Muscle layer of duodenum (tissue), 2 donors: ENCODE measurements around the gene CALHM2.

Experiments
- H3K27ac ChIP-seq: one replicate; pipeline ENCODE4 v1.7.0; 2013; ENCODE audit warnings: mild to moderate bottlenecking, low read length
- H3K27me3 ChIP-seq: one replicate; pipeline ENCODE4 v1.7.0; 2013; ENCODE audit warnings: low read depth, mild to moderate bottlenecking, control low read depth, low read length
- H3K36me3 ChIP-seq, 2 donors: one replicate each; pipeline ENCODE4 v1.7.0; 2013; ENCODE audit warnings: low read length in 2 of 2, control low read depth in 1 of 2, mild to moderate bottlenecking in 1 of 2; ENCODE audit not compliant: insufficient read depth in 2 of 2, control insufficient read depth in 1 of 2
- H3K4me1 ChIP-seq, 2 donors: one replicate each; pipeline ENCODE4 v1.7.0; 2013; ENCODE audit warnings: low read length in 2 of 2, mild to moderate bottlenecking in 2 of 2, control low read depth in 1 of 2, moderate library complexity in 1 of 2; ENCODE audit not compliant: insufficient read depth in 2 of 2, control insufficient read depth in 1 of 2
- H3K4me3 ChIP-seq, 2 donors: one replicate each; pipeline ENCODE4 v1.7.0; 2013; ENCODE audit warnings: low read length in 2 of 2, low read depth in 1 of 2, mild to moderate bottlenecking in 1 of 2
- H3K9me3 ChIP-seq, 2 donors: one replicate each; pipeline ENCODE4 v1.7.0; 2013; ENCODE audit warnings: low read length in 2 of 2, control low read depth in 1 of 2, mild to moderate bottlenecking in 1 of 2; ENCODE audit not compliant: control insufficient read depth in 1 of 2
- donor health status: healthy.

Gene CALHM2

DNA sequence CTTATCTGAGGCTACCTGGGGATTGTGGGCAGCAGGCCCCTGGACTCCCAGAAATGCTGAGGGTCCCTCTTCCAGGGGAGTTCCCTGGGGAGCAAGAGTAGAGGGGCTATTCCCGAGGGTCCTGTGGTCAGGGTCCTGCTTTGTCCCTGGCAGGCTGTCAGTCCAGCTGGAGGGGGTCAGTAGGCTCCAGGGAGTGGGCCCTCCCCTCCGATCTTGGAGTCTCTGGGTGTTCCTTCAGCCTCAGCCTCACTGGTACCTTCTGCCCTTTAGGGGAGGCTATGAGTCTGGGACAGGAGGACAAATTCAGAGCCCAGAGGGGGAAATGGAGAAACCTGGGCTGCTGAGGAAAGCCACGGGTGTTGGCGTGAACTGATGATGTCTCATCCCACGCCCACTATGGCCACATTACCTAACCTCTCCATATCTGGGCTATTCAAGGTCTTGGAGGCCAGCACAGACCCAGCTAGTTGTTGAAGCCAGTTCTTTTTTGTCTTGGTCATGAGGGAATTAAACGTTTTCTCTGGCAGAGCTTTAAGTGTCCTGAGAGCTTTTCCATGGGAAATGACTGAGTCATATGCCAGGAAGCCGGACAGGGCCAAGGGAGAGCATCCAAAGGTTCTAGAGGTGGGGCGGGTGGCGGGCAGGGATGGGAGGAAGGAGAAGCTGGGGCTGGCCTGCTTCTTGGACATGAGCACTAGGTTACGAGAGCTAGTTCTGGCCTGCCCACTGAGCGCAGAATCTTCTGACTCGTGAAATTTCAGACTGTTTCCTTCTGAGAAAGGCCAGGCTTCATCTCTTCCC, 6.2 kb downstream of the CALHM2 start:
- Histone ChIP-seq H3K4me3 (peak overlapping the region in 1 of 2 donors; percentile 20), H3K9me3 (no peaks in the 10 kb centered on the region), H3K27ac (peak overlapping the region; percentile 69), H3K27me3 (no peaks in the 10 kb centered on the region), H3K4me1 (peaks cover 12 to 28% of the 10 kb centered on the region in 2 donors), H3K36me3 (peaks cover 34 to 73% of the 10 kb centered on the region in 2 donors)

DNA sequence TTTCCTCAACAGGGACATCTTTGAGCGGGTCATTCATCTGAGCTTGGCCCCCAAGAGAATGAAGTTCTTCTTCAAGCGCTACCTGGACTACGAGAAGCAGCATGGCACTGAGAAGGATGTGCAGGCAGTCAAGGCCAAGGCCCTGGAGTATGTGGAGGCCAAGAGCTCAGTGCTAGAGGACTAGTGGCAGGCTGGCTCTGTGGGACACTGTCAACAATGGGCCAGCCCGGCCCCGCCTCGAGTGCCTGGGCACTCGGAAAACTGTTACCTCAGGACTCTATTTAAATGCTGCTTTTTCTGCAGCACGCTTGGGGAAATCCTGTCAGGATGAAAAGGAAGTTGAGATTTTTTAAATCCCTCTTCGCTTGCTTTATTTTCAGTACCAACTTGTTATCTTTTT, 6.8 kb downstream of the CALHM2 start:
- Histone ChIP-seq H3K36me3 (peaks cover 35 to 79% of the 10 kb centered on the region in 2 donors), H3K4me3 (no peak overlapping the region), H3K27ac (peak overlapping the region; percentile 69), H3K9me3 (no peaks in the 10 kb centered on the region), H3K27me3 (no peaks in the 10 kb centered on the region), H3K4me1 (peaks cover 7 to 26% of the 10 kb centered on the region in 2 donors)

DNA sequence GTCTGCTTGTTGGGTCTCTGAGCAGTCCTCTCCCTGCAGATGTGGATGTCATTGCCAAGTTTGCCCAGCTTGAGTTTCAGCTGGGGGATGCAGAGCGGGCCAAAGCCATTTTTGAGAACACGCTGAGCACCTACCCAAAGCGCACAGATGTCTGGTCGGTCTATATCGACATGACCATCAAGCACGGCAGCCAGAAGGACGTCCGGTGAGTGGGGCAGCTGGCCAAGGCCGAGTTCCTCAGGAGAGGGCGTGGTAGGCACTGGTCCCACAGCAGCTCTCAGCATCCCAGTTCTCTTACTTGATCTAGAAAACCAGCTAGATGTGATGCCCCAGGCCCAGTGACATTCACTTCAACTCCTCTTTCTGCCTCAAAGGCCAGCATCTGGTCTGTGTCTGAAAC, 7.7 kb downstream of the CALHM2 start:
- Histone ChIP-seq H3K9me3 (no peaks in the 10 kb centered on the region), H3K4me1 (peaks cover 0 to 18% of the 10 kb centered on the region in 2 donors), H3K27me3 (no peaks in the 10 kb centered on the region), H3K4me3 (no peak overlapping the region), H3K27ac (no peak overlapping the region), H3K36me3 (peaks cover 44 to 83% of the 10 kb centered on the region in 2 donors)

DNA sequence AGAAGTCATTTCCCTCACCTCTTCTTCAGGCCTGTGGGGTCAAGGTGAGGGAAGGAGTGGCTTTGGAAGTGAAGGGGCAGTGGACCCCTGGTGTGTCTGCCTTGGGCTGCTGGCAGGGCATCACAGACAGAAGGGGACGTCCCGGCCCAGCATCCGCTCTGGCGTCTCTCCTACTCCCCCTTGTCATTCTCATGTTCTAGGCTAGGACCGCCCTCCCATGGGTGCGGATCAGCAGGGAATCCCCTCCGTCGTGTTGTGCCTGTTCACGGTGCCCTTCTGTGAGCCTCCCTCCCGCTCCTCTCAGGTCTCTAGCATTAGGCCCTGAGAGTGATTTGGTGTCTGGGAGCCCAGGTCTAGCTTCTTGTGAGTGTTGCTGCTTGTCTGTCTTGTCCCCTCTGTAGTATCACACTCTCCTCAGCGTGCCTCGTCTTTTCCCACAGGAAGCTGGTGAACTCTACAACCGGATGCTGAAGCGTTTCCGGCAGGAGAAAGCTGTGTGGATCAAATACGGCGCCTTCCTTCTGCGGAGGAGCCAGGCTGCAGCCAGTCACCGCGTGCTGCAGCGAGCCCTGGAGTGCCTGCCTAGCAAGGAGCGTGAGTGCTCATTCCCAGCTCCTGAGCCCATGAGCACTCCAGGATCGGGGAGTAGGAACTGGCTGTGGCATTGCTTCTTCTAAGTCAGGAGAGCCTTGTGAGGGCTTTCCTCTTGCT, 8.5 kb downstream of the CALHM2 start:
- Histone ChIP-seq H3K27ac (no peak overlapping the region), H3K36me3 (peaks cover 47 to 85% of the 10 kb centered on the region in 2 donors), H3K27me3 (no peaks in the 10 kb centered on the region), H3K4me1 (peaks cover 0 to 9% of the 10 kb centered on the region in 2 donors), H3K9me3 (no peaks in the 10 kb centered on the region), H3K4me3 (no peak overlapping the region)

DNA sequence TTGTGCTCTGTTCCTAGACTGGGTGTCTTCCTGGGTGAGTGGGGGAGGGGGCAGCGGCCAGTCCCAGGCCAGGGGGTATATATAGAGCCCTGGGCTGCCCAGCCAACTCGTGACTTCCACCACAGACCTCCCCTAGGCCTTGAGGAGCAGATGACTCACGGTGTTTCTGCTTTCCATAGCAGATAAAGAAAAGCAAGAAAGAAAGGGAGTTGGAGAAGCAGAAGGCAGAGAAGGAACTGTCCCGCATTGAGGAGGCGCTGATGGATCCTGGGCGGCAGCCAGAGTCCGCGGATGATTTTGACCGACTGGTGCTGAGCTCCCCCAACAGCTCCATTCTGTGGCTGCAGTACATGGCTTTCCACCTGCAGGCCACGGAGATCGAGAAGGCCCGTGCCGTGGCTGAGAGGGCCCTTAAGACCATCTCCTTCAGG, 10.1 kb downstream of the CALHM2 start:
- Histone ChIP-seq H3K4me1 (peaks cover 0 to 8% of the 10 kb centered on the region in 2 donors), H3K27me3 (no peaks in the 10 kb centered on the region), H3K36me3 (peaks cover 50 to 84% of the 10 kb centered on the region in 2 donors), H3K9me3 (no peaks in the 10 kb centered on the region), H3K4me3 (no peak overlapping the region), H3K27ac (no peak overlapping the region)

DNA sequence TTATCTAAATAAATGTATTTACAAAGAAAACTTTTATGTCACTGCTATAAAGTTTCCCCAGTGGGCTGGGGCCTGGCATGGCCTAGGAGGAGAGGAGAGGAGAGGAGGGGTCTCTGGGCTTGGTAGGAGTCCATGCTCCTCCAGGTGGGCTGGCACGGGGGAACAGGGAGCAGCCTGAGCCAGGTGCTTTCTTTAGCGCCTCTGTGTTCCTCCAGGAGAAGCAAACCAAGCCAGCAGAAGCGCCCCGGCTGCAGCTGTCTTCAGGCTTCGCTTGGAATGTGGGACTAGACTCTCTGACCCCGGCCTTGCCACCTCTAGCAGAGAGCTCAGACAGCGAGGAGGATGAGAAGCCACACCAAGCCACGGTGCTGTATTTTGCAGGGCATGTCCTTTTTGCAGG, 10.6 kb downstream of the CALHM2 start:
- peaks cover 53 to 81% of the 10 kb centered on the region in 2 donors for H3K36me3 ChIP-seq
- H3K27ac ChIP-seq = no peak overlapping the region
- no peaks in the 10 kb centered on the region for H3K9me3 ChIP-seq
- no peak overlapping the region for H3K4me3 ChIP-seq
- no peaks in the 10 kb centered on the region for H3K27me3 ChIP-seq
- H3K4me1 ChIP-seq = peaks cover 0 to 8% of the 10 kb centered on the region in 2 donors

DNA sequence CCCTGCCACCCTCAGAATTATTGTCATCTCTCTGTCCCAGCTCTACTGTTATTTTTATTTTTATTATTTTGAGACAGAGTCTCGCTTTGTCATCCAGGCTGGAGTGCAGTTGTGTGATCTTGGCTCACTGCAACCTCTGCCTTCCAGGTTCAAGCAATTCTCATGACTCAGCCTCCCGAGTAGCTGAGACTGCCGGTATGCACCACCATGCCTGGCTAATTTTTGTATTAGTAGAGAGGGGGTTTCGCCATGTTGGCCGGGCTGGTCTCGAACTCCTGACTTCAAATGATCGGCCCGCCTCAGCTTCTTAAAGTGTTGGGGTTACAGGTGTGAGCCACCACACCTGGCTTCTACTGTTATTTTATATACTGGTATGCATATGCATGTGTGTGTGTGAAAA, 11.0 kb downstream of the CALHM2 start:
- no peak overlapping the region for H3K27ac ChIP-seq
- no peak overlapping the region for H3K4me3 ChIP-seq
- H3K27me3 ChIP-seq = no peaks in the 10 kb centered on the region
- peaks cover 57 to 80% of the 10 kb centered on the region in 2 donors for H3K36me3 ChIP-seq
- H3K4me1 ChIP-seq = peaks cover 0 to 8% of the 10 kb centered on the region in 2 donors
- H3K9me3 ChIP-seq = no peaks in the 10 kb centered on the region

DNA sequence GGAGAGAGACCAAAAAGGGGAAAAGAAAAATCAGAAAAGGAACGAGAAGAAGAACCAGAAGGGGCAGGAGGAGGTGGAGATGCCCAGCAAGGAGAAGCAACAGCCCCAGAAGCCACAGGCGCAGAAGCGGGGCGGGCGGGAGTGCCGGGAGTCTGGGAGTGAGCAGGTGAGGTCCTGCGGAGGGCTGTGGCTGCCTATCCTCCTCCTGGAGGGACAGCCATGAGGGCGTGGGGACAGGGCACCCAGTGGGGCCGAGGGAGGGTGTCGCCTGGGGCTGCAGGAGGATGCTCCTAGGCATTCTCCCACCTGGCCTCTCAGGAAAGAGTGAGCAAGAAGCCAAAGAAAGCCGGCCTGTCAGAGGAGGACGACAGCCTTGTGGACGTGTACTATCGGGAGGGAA, 11.8 kb downstream of the CALHM2 start:
- H3K9me3 ChIP-seq = no peaks in the 10 kb centered on the region
- no peak overlapping the region for H3K4me3 ChIP-seq
- no peaks in the 10 kb centered on the region for H3K27me3 ChIP-seq
- H3K27ac ChIP-seq = no peak overlapping the region
- H3K4me1 ChIP-seq = peaks cover 0 to 3% of the 10 kb centered on the region in 2 donors
- H3K36me3 ChIP-seq = peaks cover 53 to 77% of the 10 kb centered on the region in 2 donors

DNA sequence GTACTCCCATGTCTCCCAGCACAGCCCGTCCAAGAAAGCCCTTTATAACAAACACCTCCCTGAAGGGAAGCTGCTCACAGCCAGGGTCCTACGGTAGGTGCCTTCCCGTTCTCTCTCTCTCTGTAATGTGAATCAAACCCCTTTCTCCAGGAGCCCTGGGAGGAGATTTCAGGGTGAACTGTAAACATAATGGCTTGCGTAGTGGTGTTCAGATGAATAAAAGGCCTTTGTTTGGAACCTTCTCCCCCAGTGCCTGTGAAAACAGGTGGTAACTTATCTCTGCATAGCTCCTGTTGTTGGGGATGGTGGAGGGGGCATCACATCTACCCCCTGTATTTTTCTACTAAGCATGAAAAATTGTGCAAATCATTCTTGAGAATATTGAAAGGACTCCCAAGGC, 12.4 kb downstream of the CALHM2 start:
- H3K4me3 ChIP-seq = no peak overlapping the region
- no peaks in the 10 kb centered on the region for H3K27me3 ChIP-seq
- H3K9me3 ChIP-seq = no peaks in the 10 kb centered on the region
- H3K4me1 ChIP-seq = no peaks in the 10 kb centered on the region
- peaks cover 47 to 73% of the 10 kb centered on the region in 2 donors for H3K36me3 ChIP-seq
- no peak overlapping the region for H3K27ac ChIP-seq

DNA sequence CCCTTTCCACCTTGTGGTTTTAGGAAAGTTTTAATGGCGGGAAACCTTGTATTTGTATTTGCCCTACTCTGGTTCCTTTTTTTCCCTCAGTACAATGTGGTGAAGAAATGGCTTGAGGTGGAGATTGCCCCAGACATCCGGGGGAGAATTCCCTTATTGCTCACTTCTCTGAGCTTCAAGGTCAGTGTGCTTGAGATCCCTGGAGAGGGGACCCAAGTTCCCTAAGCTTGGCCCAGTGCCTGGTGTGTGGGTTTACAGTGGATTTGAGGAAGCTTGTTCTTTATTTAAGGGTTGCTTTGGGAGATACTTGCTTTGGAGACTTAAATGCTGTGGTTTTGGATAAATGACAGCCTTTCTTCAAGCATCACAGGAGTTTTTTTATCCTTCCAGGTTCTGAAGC, 18.3 kb downstream of the CALHM2 start:
- Histone ChIP-seq H3K36me3 (peaks cover 44 to 47% of the 10 kb centered on the region in 2 donors), H3K4me3 (no peak overlapping the region), H3K27ac (no peak overlapping the region), H3K9me3 (no peaks in the 10 kb centered on the region), H3K27me3 (no peaks in the 10 kb centered on the region), H3K4me1 (peaks cover 0 to 3% of the 10 kb centered on the region in 2 donors)

DNA sequence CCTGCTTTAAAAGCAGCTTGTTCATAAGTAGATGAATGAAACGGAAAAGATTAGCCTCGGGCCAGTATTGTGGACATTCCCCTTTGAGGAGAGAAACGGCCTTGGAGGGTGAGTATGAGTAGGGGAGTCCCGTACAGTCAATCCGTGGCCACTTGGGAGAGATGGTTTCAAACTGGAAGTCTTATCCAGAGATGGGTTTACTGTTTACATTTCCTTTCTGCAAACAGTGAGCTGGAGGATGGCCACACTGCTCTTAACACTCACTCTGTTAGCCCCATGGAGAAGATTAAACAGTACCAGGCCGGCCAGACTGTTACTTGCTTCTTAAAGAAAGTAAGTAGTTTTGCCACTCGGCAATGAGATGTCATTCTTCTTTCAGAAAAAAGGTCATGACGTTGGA, 20.3 kb downstream of the CALHM2 start:
- Histone ChIP-seq H3K4me3 (no peak overlapping the region), H3K9me3 (no peaks in the 10 kb centered on the region), H3K4me1 (peaks cover 0 to 3% of the 10 kb centered on the region in 2 donors), H3K27me3 (no peaks in the 10 kb centered on the region), H3K27ac (no peak overlapping the region), H3K36me3 (peaks cover 37 to 47% of the 10 kb centered on the region in 2 donors)
